Endothelial cell of umbilical vein (primary cell): ENCODE measurements around the gene RPL23. TPM values are rescaled to one million over a fixed set of nuclear protein-coding genes. Genes with fewer than 3 reads are reported as not detected.
A peak's percentile ranks its signal among the peaks of the same experiment; 100 is the strongest.

ENCODE experiments used
- BruUV-seq: library from RNA; stranded (reverse); fragments of 400-500 nt; replicated peaks from 2 replicates; lab custom pipeline; 2021; lab: Mats Ljungman, UMichigan
- CTCF ChIA-PET: fragments of 300-600, 350-600 bp; sonication (Branson Sonifier 250); formaldehyde crosslinking; loops from one replicate; lab custom pipeline; 2021; ENCODE audit warnings: antibody characterized with exemption, inconsistent platforms; lab: Charles Lee
- POLR2A ChIA-PET: fragments of 300-600, 350-600 bp; sonication (Branson Sonifier 250); formaldehyde crosslinking; loops from one replicate; lab custom pipeline; 2021; ENCODE audit warnings: antibody characterized with exemption, inconsistent platforms; lab: Charles Lee
- DNase-seq: peaks from one replicate; pipeline ENCODE4 v3.0.0-alpha.2; 2011; ENCODE audit warnings: low read depth, low spot score
- FAIRE-seq: peaks from 2 replicates; lab custom pipeline; 2011; peaks lifted over from hg19 to GRCh38; lab: Jason Lieb, UNC
- H2AFZ ChIP-seq: 2 replicates; pipeline ENCODE4 v1.6.0; 2012; ENCODE audit warnings: low read depth, low read length, control low read depth, inconsistent platforms
- H3K27ac ChIP-seq: 2 replicates; pipeline ENCODE4 v1.5.1; 2011; ENCODE audit warnings: low read depth, mild to moderate bottlenecking, control low read depth, low read length, moderate library complexity; ENCODE audit not compliant: insufficient read depth
- H3K27me3 ChIP-seq, 2 experiments: 2 replicates each; pipeline versions ENCODE4 v1.6.0 to v1.6.1; 2011; ENCODE audit warnings: low read length in 2 of 2, mixed read lengths in 1 of 2; ENCODE audit not compliant: control insufficient read depth in 2 of 2, insufficient read depth in 2 of 2
- H3K36me3 ChIP-seq, 2 experiments: 2 replicates in 1 of 2; 3 replicates in 1 of 2; pipeline ENCODE4 v1.5.1; 2011; ENCODE audit warnings: low read length in 2 of 2, mild to moderate bottlenecking in 1 of 2, moderate library complexity in 1 of 2; ENCODE audit not compliant: control insufficient read depth in 2 of 2, insufficient read depth in 2 of 2; ENCODE audit errors: extremely low read depth in 1 of 2
- H3K4me1 ChIP-seq: 3 replicates; pipeline ENCODE4 v1.5.1; 2011; ENCODE audit warnings: mild to moderate bottlenecking, low read length; ENCODE audit not compliant: control insufficient read depth, insufficient read depth; ENCODE audit errors: extremely low read depth
- H3K4me2 ChIP-seq: 2 replicates; pipeline ENCODE4 v1.6.1; 2011; ENCODE audit warnings: low read length, control low read depth, mixed read lengths; ENCODE audit not compliant: insufficient read depth
- H3K4me3 ChIP-seq, 3 experiments: fragments of 200-600 bp in 1 of 3; sonication (generic), shearing (Covaris generic) in 1 of 3; replicated peaks in 1 of 3; 2 replicates each; pipeline ENCODE4 v1.5.1; 2011 to 2016; ENCODE audit warnings: control low read depth in 3 of 3, low read length in 3 of 3, mild to moderate bottlenecking in 2 of 3, inconsistent platforms in 1 of 3, low read depth in 1 of 3, moderate library complexity in 1 of 3; ENCODE audit not compliant: insufficient read depth in 1 of 3
- H3K79me2 ChIP-seq: 2 replicates; pipeline ENCODE4 v1.6.0; 2012; ENCODE audit warnings: low read length, inconsistent platforms; ENCODE audit not compliant: control insufficient read depth, insufficient read depth
- H3K9ac ChIP-seq: replicated peaks from 2 replicates; pipeline ENCODE3; 2011; ENCODE audit warnings: low read length, control low read depth; ENCODE audit not compliant: insufficient read depth; ENCODE audit errors: extremely low read depth
- H3K9me1 ChIP-seq: replicated peaks from 3 replicates; pipeline ENCODE4 v1.6.0; 2011; ENCODE audit warnings: mild to moderate bottlenecking, low read length; ENCODE audit not compliant: control insufficient read depth, insufficient read depth; ENCODE audit errors: extremely low read depth
- H3K9me3 ChIP-seq: replicated peaks from 2 replicates; pipeline ENCODE4 v1.5.1; 2012; ENCODE audit warnings: low read length, inconsistent platforms; ENCODE audit not compliant: control insufficient read depth, insufficient read depth
- H4K20me1 ChIP-seq: replicated peaks from 2 replicates; pipeline ENCODE3; 2011; ENCODE audit warnings: mild to moderate bottlenecking, low read length; ENCODE audit not compliant: control insufficient read depth, insufficient read depth; ENCODE audit errors: extremely low read depth
- CTCF ChIP-seq, 2 donors: IDR thresholded peaks; 1 replicate in 1 of 2; 2 replicates in 1 of 2; pipeline ENCODE4 v1.5.1; 2011; ENCODE audit warnings: low read length in 2 of 2, mild to moderate bottlenecking in 2 of 2, moderate library complexity in 2 of 2, control low read depth in 1 of 2, inconsistent platforms in 1 of 2, low read depth in 1 of 2; ENCODE audit not compliant: insufficient read depth in 1 of 2; ENCODE audit errors: extremely low read depth in 1 of 2
- EZH2 ChIP-seq: IDR thresholded peaks from 2 replicates; pipeline ENCODE4 v1.6.1; 2012; ENCODE audit warnings: borderline replicate concordance, low read depth, mild to moderate bottlenecking, moderate library complexity, low read length, inconsistent platforms; ENCODE audit not compliant: severe bottlenecking
- FOS ChIP-seq: IDR thresholded peaks from 2 replicates; pipeline ENCODE4 v1.6.1; 2011; ENCODE audit warnings: mild to moderate bottlenecking, low read length, moderate library complexity, borderline replicate concordance; ENCODE audit not compliant: insufficient read depth
- GATA2 ChIP-seq: IDR thresholded peaks from 2 replicates; pipeline ENCODE4 v1.7.0; 2011; ENCODE audit warnings: low read depth, mild to moderate bottlenecking, moderate library complexity, mixed read lengths, low read length; ENCODE audit not compliant: insufficient read length, insufficient read depth
- JUN ChIP-seq: IDR thresholded peaks from 2 replicates; pipeline ENCODE4 v1.6.1; 2011; ENCODE audit warnings: borderline replicate concordance, low read depth; ENCODE audit not compliant: insufficient read length, insufficient read depth
- MAX ChIP-seq: IDR thresholded peaks from 2 replicates; pipeline ENCODE4 v1.6.1; 2011; ENCODE audit not compliant: insufficient read depth, insufficient read length
- MYC ChIP-seq: IDR thresholded peaks from one replicate; pipeline ENCODE4 v1.6.1; 2011; ENCODE audit warnings: mild to moderate bottlenecking, low read depth, low read length
- POLR2A ChIP-seq: IDR thresholded peaks from 2 replicates; pipeline ENCODE4 v1.6.1; 2012; ENCODE audit warnings: low read depth, mild to moderate bottlenecking, control low read depth, low read length
- POLR2AphosphoS5 ChIP-seq: IDR thresholded peaks from 2 replicates; pipeline ENCODE4 v1.6.1; 2012; ENCODE audit warnings: low read depth, mild to moderate bottlenecking, control low read depth, low read length, moderate library complexity; ENCODE audit not compliant: insufficient read depth
- dilution Hi-C: fragments of 300-500 bp; cut with MboI; formaldehyde crosslinking; loops from one replicate; pipeline ENCODE4 v1.15.0; 2019; ENCODE audit warnings: low sequenced_read_pairs; ENCODE audit not compliant: extremely low pct_ligation_motif_present
- intact Hi-C: fragments of 100-400 bp; cut with micrococcal nuclease; formaldehyde crosslinking; loops from one replicate; pipeline ENCODE4 v1.10.0; 2022
- polyA plus RNA-seq, 4 experiments: library from polyadenylated mRNA; depleted of rRNA in 3 of 4; stranded (reverse) in 3 of 4; unstranded in 1 of 4; fragments of >200 nt; gene quantifications; 2 replicates each; pipeline versions ENCODE4 v1.2.1 to v1.2.3, GENCODE V29; 2011 to 2012; ENCODE audit warnings: missing spikeins in 1 of 4
- total RNA-seq: library from RNA; stranded (reverse); gene quantifications from 2 replicates; pipeline ENCODE4 v1.2.3, GENCODE V29; 2021

The RPL23 gene
- total and polyA plus RNA-seq, 2 donors (not counting 3 experiments of a cell fraction or from before 2014, with no cell fraction given): 1,292 to 1,847 TPM

- peaks cover 17% of the 10 kb centered on the region for H3K4me1 ChIP-seq
- peak overlapping the region; percentile 48 for H2AFZ ChIP-seq
- no peaks in the 10 kb centered on the region for H3K27me3 ChIP-seq
- TF ChIP-seq CTCF (IDR thresholded peaks at IDR 0.05; ENCODE audit: extremely low read depth in 1 of 2, insufficient read depth in 1 of 2, low read depth in 1 of 2, low read length in 2 of 2) (no peak), POLR2AphosphoS5 (no peak), JUN (no peak), EZH2 (no peak), FOS (no peak), MYC (no peak), GATA2 (no peak), POLR2A (no peak), MAX (no peak)
- peak overlapping the region; percentile 28 to 94 (median 64) for H3K4me3 ChIP-seq
- peaks cover 38% of the 10 kb centered on the region for H3K79me2 ChIP-seq
- BruUV-seq: no TSS peak
- dilution Hi-C loops (no loop called here), intact Hi-C loops (loop anchor here (5.0 kb wide), 1 partner anchor 52 kb away; the partner anchor contains the start of gene RPL23)
- no peak for DNase-seq
- H3K9me1 ChIP-seq: no peaks in the 10 kb centered on the region
- no peaks in the 10 kb centered on the region for H3K9me3 ChIP-seq
- CTCF ChIA-PET: no interaction called here
- peak overlapping the region; percentile 92 for H3K4me2 ChIP-seq
- peaks cover 11 to 12% of the 10 kb centered on the region in 2 experiments for H3K36me3 ChIP-seq
- no peak for FAIRE-seq
- no peaks in the 10 kb centered on the region for H4K20me1 ChIP-seq
- H3K27ac ChIP-seq: no peak overlapping the region
- POLR2A ChIA-PET: no interaction called here
- peak overlapping the region; percentile 98 for H3K9ac ChIP-seq
Observed at GRCh38 chr17:38800237-38800760, 53.2 kb downstream of the RPL23 start.
